ENCODE measurements around the gene NLGN2.

DNA sequence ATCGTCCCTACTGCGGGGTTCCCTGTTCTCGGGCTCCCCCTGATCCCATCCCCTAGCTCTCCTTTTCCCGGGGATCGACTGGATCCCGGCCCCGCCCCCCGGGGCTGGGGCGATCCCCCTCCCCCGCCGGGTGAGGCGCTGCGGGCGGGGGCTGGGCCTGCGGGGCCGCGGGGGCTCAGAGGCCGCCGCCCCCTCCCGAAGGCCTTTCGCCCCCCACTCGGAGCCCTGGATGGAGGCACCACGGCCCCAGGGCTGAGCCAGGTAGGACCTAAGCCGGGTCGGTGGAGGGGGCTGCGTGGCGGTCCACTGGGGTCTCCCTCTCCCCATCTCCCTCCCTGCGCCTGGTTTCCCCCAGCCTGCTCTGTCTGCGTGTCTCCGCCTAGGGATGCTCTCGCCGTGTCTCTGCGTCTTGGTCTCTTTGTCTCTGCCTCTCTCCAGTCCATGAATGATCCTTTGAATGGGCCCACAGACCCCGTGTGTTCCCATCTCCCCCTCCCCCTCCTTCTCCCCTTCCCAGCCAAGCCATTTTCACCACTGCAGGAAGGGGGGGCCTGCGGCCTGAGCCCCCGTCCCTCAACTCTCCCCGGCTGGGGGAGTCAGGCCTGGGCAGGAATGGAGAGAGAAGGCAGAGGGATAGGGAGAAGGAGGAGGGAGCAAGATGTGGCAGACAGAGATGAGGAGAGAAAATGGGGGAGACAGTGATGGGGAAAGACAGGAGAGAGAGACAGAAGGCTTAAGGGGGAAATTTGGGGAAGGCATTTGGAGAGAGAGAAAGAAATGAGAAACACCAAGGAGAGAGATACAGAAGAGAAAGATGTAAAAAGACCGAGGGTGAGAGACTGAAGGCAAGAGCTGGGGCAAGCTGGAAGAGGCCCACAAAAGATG, 2.1 kb upstream of the NLGN2 start:
- TF ChIP-seq CTCF (conservative IDR thresholded peaks at IDR 0.05; ENCODE audit: low read length) (no peak), EZH2phosphoT487 (IDR thresholded peaks at IDR 0.05; ENCODE audit: borderline replicate concordance, low read depth, low read length) (no peak)

Measured in OCI-LY7 (cell line).